Endothelial cell of umbilical vein (primary cell): Measurements from ENCODE around the gene TRAPPC6A. TPM values are rescaled to one million over a fixed set of nuclear protein-coding genes. Genes with fewer than 3 reads are reported as not detected.

Experiments
- BruUV-seq: library from RNA; stranded (reverse); fragments of 400-500 nt; replicated peaks from 2 replicates; lab custom pipeline; 2021; lab: Mats Ljungman, UMichigan
- CTCF ChIA-PET: fragments of 300-600, 350-600 bp; sonication (Branson Sonifier 250); formaldehyde crosslinking; loops from one replicate; lab custom pipeline; 2021; ENCODE audit warnings: antibody characterized with exemption, inconsistent platforms; lab: Charles Lee
- POLR2A ChIA-PET: fragments of 300-600, 350-600 bp; sonication (Branson Sonifier 250); formaldehyde crosslinking; loops from one replicate; lab custom pipeline; 2021; ENCODE audit warnings: antibody characterized with exemption, inconsistent platforms; lab: Charles Lee
- DNase-seq: peaks from one replicate; pipeline ENCODE4 v3.0.0-alpha.2; 2011; ENCODE audit warnings: low read depth, low spot score
- FAIRE-seq: peaks from 2 replicates; lab custom pipeline; 2011; peaks lifted over from hg19 to GRCh38; lab: Jason Lieb, UNC
- H2AFZ ChIP-seq: 2 replicates; pipeline ENCODE4 v1.6.0; 2012; ENCODE audit warnings: low read depth, low read length, control low read depth, inconsistent platforms
- H3K27ac ChIP-seq: 2 replicates; pipeline ENCODE4 v1.5.1; 2011; ENCODE audit warnings: low read depth, mild to moderate bottlenecking, control low read depth, low read length, moderate library complexity; ENCODE audit not compliant: insufficient read depth
- H3K27me3 ChIP-seq, 2 experiments: 2 replicates each; pipeline versions ENCODE4 v1.6.0 to v1.6.1; 2011; ENCODE audit warnings: low read length in 2 of 2, mixed read lengths in 1 of 2; ENCODE audit not compliant: control insufficient read depth in 2 of 2, insufficient read depth in 2 of 2
- H3K36me3 ChIP-seq, 2 experiments: 2 replicates in 1 of 2; 3 replicates in 1 of 2; pipeline ENCODE4 v1.5.1; 2011; ENCODE audit warnings: low read length in 2 of 2, mild to moderate bottlenecking in 1 of 2, moderate library complexity in 1 of 2; ENCODE audit not compliant: control insufficient read depth in 2 of 2, insufficient read depth in 2 of 2; ENCODE audit errors: extremely low read depth in 1 of 2
- H3K4me1 ChIP-seq: 3 replicates; pipeline ENCODE4 v1.5.1; 2011; ENCODE audit warnings: mild to moderate bottlenecking, low read length; ENCODE audit not compliant: control insufficient read depth, insufficient read depth; ENCODE audit errors: extremely low read depth
- H3K4me2 ChIP-seq: 2 replicates; pipeline ENCODE4 v1.6.1; 2011; ENCODE audit warnings: low read length, control low read depth, mixed read lengths; ENCODE audit not compliant: insufficient read depth
- H3K4me3 ChIP-seq, 3 experiments: fragments of 200-600 bp in 1 of 3; sonication (generic), shearing (Covaris generic) in 1 of 3; replicated peaks in 1 of 3; 2 replicates each; pipeline ENCODE4 v1.5.1; 2011 to 2016; ENCODE audit warnings: control low read depth in 3 of 3, low read length in 3 of 3, mild to moderate bottlenecking in 2 of 3, inconsistent platforms in 1 of 3, low read depth in 1 of 3, moderate library complexity in 1 of 3; ENCODE audit not compliant: insufficient read depth in 1 of 3
- H3K79me2 ChIP-seq: 2 replicates; pipeline ENCODE4 v1.6.0; 2012; ENCODE audit warnings: low read length, inconsistent platforms; ENCODE audit not compliant: control insufficient read depth, insufficient read depth
- H3K9ac ChIP-seq: replicated peaks from 2 replicates; pipeline ENCODE3; 2011; ENCODE audit warnings: low read length, control low read depth; ENCODE audit not compliant: insufficient read depth; ENCODE audit errors: extremely low read depth
- H3K9me1 ChIP-seq: replicated peaks from 3 replicates; pipeline ENCODE4 v1.6.0; 2011; ENCODE audit warnings: mild to moderate bottlenecking, low read length; ENCODE audit not compliant: control insufficient read depth, insufficient read depth; ENCODE audit errors: extremely low read depth
- H3K9me3 ChIP-seq: replicated peaks from 2 replicates; pipeline ENCODE4 v1.5.1; 2012; ENCODE audit warnings: low read length, inconsistent platforms; ENCODE audit not compliant: control insufficient read depth, insufficient read depth
- H4K20me1 ChIP-seq: replicated peaks from 2 replicates; pipeline ENCODE3; 2011; ENCODE audit warnings: mild to moderate bottlenecking, low read length; ENCODE audit not compliant: control insufficient read depth, insufficient read depth; ENCODE audit errors: extremely low read depth
- CTCF ChIP-seq, 2 donors: IDR thresholded peaks; 1 replicate in 1 of 2; 2 replicates in 1 of 2; pipeline ENCODE4 v1.5.1; 2011; ENCODE audit warnings: low read length in 2 of 2, mild to moderate bottlenecking in 2 of 2, moderate library complexity in 2 of 2, control low read depth in 1 of 2, inconsistent platforms in 1 of 2, low read depth in 1 of 2; ENCODE audit not compliant: insufficient read depth in 1 of 2; ENCODE audit errors: extremely low read depth in 1 of 2
- EZH2 ChIP-seq: IDR thresholded peaks from 2 replicates; pipeline ENCODE4 v1.6.1; 2012; ENCODE audit warnings: borderline replicate concordance, low read depth, mild to moderate bottlenecking, moderate library complexity, low read length, inconsistent platforms; ENCODE audit not compliant: severe bottlenecking
- FOS ChIP-seq: IDR thresholded peaks from 2 replicates; pipeline ENCODE4 v1.6.1; 2011; ENCODE audit warnings: mild to moderate bottlenecking, low read length, moderate library complexity, borderline replicate concordance; ENCODE audit not compliant: insufficient read depth
- GATA2 ChIP-seq: IDR thresholded peaks from 2 replicates; pipeline ENCODE4 v1.7.0; 2011; ENCODE audit warnings: low read depth, mild to moderate bottlenecking, moderate library complexity, mixed read lengths, low read length; ENCODE audit not compliant: insufficient read length, insufficient read depth
- JUN ChIP-seq: IDR thresholded peaks from 2 replicates; pipeline ENCODE4 v1.6.1; 2011; ENCODE audit warnings: borderline replicate concordance, low read depth; ENCODE audit not compliant: insufficient read length, insufficient read depth
- MAX ChIP-seq: IDR thresholded peaks from 2 replicates; pipeline ENCODE4 v1.6.1; 2011; ENCODE audit not compliant: insufficient read depth, insufficient read length
- MYC ChIP-seq: IDR thresholded peaks from one replicate; pipeline ENCODE4 v1.6.1; 2011; ENCODE audit warnings: mild to moderate bottlenecking, low read depth, low read length
- POLR2A ChIP-seq: IDR thresholded peaks from 2 replicates; pipeline ENCODE4 v1.6.1; 2012; ENCODE audit warnings: low read depth, mild to moderate bottlenecking, control low read depth, low read length
- POLR2AphosphoS5 ChIP-seq: IDR thresholded peaks from 2 replicates; pipeline ENCODE4 v1.6.1; 2012; ENCODE audit warnings: low read depth, mild to moderate bottlenecking, control low read depth, low read length, moderate library complexity; ENCODE audit not compliant: insufficient read depth
- dilution Hi-C: fragments of 300-500 bp; cut with MboI; formaldehyde crosslinking; loops from one replicate; pipeline ENCODE4 v1.15.0; 2019; ENCODE audit warnings: low sequenced_read_pairs; ENCODE audit not compliant: extremely low pct_ligation_motif_present
- intact Hi-C: fragments of 100-400 bp; cut with micrococcal nuclease; formaldehyde crosslinking; loops from one replicate; pipeline ENCODE4 v1.10.0; 2022
- polyA plus RNA-seq, 4 experiments: library from polyadenylated mRNA; depleted of rRNA in 3 of 4; stranded (reverse) in 3 of 4; unstranded in 1 of 4; fragments of >200 nt; gene quantifications; 2 replicates each; pipeline versions ENCODE4 v1.2.1 to v1.2.3, GENCODE V29; 2011 to 2012; ENCODE audit warnings: missing spikeins in 1 of 4
- total RNA-seq: library from RNA; stranded (reverse); gene quantifications from 2 replicates; pipeline ENCODE4 v1.2.3, GENCODE V29; 2021

Gene TRAPPC6A
- total and polyA plus RNA-seq, 2 donors (not counting 3 experiments of a cell fraction or from before 2014, with no cell fraction given): 18.1 to 45.4 TPM

GRCh38 chr19:45138303-45138751, 39.7 kb downstream of the TRAPPC6A start:
- Histone ChIP-seq H4K20me1 (no peaks in the 10 kb centered on the region), H3K4me3 (no peak overlapping the region), H2AFZ (no peak overlapping the region), H3K9me1 (no peaks in the 10 kb centered on the region), H3K36me3 (peaks cover 2 to 13% of the 10 kb centered on the region in 2 experiments), H3K4me2 (no peak overlapping the region), H3K9ac (no peak overlapping the region), H3K79me2 (peaks cover 2% of the 10 kb centered on the region), H3K27me3 (no peaks in the 10 kb centered on the region), H3K4me1 (no peaks in the 10 kb centered on the region), H3K9me3 (no peaks in the 10 kb centered on the region), H3K27ac (no peak overlapping the region)
- dilution Hi-C loops: no loop called here
- DNase-seq (no peak), FAIRE-seq (no peak)
- no TSS peak for BruUV-seq
- no peak for TF ChIP-seq POLR2AphosphoS5
- no peak for TF ChIP-seq MYC
- TF ChIP-seq FOS: no peak
- TF ChIP-seq GATA2: no peak
- TF ChIP-seq CTCF (IDR thresholded peaks at IDR 0.05; ENCODE audit: extremely low read depth in 1 of 2, insufficient read depth in 1 of 2, low read depth in 1 of 2, low read length in 2 of 2): no peak
- no peak for TF ChIP-seq EZH2
- TF ChIP-seq POLR2A: no peak
- no peak for TF ChIP-seq MAX
- no peak for TF ChIP-seq JUN
- POLR2A ChIA-PET: no interaction called here
- CTCF ChIA-PET: interaction anchor here (0.7 to 2.1 kb wide), 3 partner anchors 11 to 14 kb away, joined by 4 to 5 read pairs (median 4); no protein-coding TSS in a partner anchor
- intact Hi-C loops: no loop called here
